PC-3 (cell line): Measurements from ENCODE around the gene PTPN5.

Experiments
- CTCF ChIP-seq: fragments of 300-600 bp; sonication (generic); conservative IDR thresholded peaks from 2 replicates; pipeline ENCODE4 v1.5.1; 2017; ENCODE audit warnings: antibody characterized with exemption, low read depth, mild to moderate bottlenecking, low read length
- EZH2 ChIP-seq: fragments of 300-600 bp; sonication (generic); IDR thresholded peaks from one replicate; pipeline ENCODE4 v1.6.1; 2017; ENCODE audit warnings: antibody characterized with exemption, mild to moderate bottlenecking, low read length; ENCODE audit not compliant: unreplicated experiment
- EZH2phosphoT487 ChIP-seq: fragments of 300-600 bp; sonication (generic); IDR thresholded peaks from 2 replicates; pipeline ENCODE4 v1.6.1; 2018; ENCODE audit warnings: mild to moderate bottlenecking, antibody characterized with exemption, low read length, borderline replicate concordance

- no peak for TF ChIP-seq CTCF
- TF ChIP-seq EZH2, result no peak
- no peak for TF ChIP-seq EZH2phosphoT487
Measured at GRCh38 chr11:18728658-18729057, 62.9 kb downstream of the PTPN5 start.
